ENCODE results near the gene LRRFIP1. TPM values are rescaled to one million over a fixed set of nuclear protein-coding genes. Genes with fewer than 3 reads are reported as not detected.

LRRFIP1 gene
- total and polyA plus RNA-seq, 2 donors (not counting 3 experiments of a cell fraction or from before 2014, with no cell fraction given): 39.2 to 179 TPM

DNA sequence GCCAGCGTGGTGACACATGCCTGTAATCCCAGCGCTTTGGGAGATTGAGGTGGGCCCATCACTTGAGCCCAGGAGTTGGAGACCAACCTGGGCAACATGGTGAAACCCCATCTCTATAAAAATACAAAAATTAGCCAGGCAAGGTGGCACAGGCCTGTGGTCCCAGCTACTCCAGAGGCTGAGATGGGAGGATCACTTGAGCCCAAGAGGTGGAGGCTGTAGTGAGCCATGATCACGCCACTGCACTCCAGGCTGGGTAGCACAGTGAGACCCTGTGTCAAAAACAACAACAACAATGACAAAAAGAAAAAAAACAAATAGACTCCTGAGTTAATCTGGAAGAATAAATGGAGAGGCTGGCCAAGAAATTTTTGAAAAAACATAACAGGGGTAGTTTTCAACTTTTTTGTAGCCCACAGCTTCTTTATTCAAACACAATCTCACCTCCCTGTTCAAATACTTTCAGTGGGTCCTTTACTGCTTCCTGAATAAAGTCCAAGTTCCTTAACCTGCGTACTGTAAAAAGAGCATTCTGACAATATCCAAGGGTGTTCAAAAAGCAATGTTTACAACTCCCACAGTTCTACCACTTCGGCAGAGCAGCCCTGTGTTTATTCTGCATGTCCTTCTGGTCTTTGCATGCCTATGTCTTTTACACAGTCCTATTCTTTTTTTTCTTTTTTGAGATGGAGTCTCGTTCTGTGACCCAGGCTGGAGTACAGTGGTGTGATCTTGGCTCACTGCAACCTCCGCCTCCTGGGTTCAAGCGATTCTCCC, 53.5 kb downstream of the LRRFIP1 start:
- ChIA-PET CTCF (interaction anchor here (1.6 kb wide), 1 partner anchor 8 kb away, joined by 6 read pairs; no protein-coding TSS in a partner anchor), POLR2A (no interaction called here)
- no TSS peak for BruUV-seq (replicated peaks)
- Histone ChIP-seq H2AFZ (ENCODE audit: low read depth, low read length) (no peak overlapping the region), H3K4me3 (replicated peaks in 1 of 3; ENCODE audit: insufficient read depth in 1 of 3, low read depth in 1 of 3, low read length in 3 of 3) (no peak overlapping the region), H3K27ac (ENCODE audit: insufficient read depth, low read depth, low read length) (no peak overlapping the region), H3K79me2 (ENCODE audit: control insufficient read depth, insufficient read depth, low read length) (no peaks in the 10 kb centered on the region), H3K27me3 (ENCODE audit: control insufficient read depth in 2 of 2, insufficient read depth in 2 of 2, low read length in 2 of 2) (no peaks in the 10 kb centered on the region), H3K36me3 (ENCODE audit: control insufficient read depth in 2 of 2, extremely low read depth in 1 of 2, insufficient read depth in 2 of 2, low read length in 2 of 2) (no peaks in the 10 kb centered on the region), H3K4me2 (ENCODE audit: insufficient read depth, low read length) (no peak overlapping the region), H3K9ac (replicated peaks; ENCODE audit: extremely low read depth, insufficient read depth, low read length) (no peak overlapping the region), H3K9me1 (replicated peaks; ENCODE audit: control insufficient read depth, extremely low read depth, insufficient read depth, low read length) (no peaks in the 10 kb centered on the region), H3K4me1 (ENCODE audit: control insufficient read depth, extremely low read depth, insufficient read depth, low read length) (peaks cover 27% of the 10 kb centered on the region), H4K20me1 (replicated peaks; ENCODE audit: control insufficient read depth, extremely low read depth, insufficient read depth, low read length) (no peaks in the 10 kb centered on the region), H3K9me3 (replicated peaks; ENCODE audit: control insufficient read depth, insufficient read depth, low read length) (no peaks in the 10 kb centered on the region)
- intact Hi-C loops (cut with micrococcal nuclease): no loop called here
- dilution Hi-C loops (cut with MboI; ENCODE audit: extremely low pct_ligation_motif_present, low sequenced_read_pairs): no loop called here
- no peak for DNase-seq (ENCODE audit: low read depth, low spot score)
- no peak for FAIRE-seq
- no peak for TF ChIP-seq FOS (IDR thresholded peaks at IDR 0.05; ENCODE audit: borderline replicate concordance, insufficient read depth, low read length)
- TF ChIP-seq POLR2A (IDR thresholded peaks at IDR 0.05; ENCODE audit: low read depth, low read length): no peak
- TF ChIP-seq POLR2AphosphoS5 (IDR thresholded peaks at IDR 0.05; ENCODE audit: insufficient read depth, low read depth, low read length): no peak
- TF ChIP-seq MYC (IDR thresholded peaks at IDR 0.05; ENCODE audit: low read depth, low read length): no peak
- TF ChIP-seq, protein P1, sequence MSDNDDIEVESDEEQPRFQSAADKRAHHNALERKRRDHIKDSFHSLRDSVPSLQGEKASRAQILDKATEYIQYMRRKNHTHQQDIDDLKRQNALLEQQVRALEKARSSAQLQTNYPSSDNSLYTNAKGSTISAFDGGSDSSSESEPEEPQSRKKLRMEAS (IDR thresholded peaks at IDR 0.05; ENCODE audit: insufficient read depth, insufficient read length): no peak
- no peak for TF ChIP-seq GATA2 (IDR thresholded peaks at IDR 0.05; ENCODE audit: insufficient read depth, insufficient read length, low read depth, low read length)
- TF ChIP-seq, protein P2, sequence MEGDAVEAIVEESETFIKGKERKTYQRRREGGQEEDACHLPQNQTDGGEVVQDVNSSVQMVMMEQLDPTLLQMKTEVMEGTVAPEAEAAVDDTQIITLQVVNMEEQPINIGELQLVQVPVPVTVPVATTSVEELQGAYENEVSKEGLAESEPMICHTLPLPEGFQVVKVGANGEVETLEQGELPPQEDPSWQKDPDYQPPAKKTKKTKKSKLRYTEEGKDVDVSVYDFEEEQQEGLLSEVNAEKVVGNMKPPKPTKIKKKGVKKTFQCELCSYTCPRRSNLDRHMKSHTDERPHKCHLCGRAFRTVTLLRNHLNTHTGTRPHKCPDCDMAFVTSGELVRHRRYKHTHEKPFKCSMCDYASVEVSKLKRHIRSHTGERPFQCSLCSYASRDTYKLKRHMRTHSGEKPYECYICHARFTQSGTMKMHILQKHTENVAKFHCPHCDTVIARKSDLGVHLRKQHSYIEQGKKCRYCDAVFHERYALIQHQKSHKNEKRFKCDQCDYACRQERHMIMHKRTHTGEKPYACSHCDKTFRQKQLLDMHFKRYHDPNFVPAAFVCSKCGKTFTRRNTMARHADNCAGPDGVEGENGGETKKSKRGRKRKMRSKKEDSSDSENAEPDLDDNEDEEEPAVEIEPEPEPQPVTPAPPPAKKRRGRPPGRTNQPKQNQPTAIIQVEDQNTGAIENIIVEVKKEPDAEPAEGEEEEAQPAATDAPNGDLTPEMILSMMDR (IDR thresholded peaks at IDR 0.05; ENCODE audit: extremely low read depth in 1 of 2, insufficient read depth in 1 of 2, low read depth in 1 of 2, low read length in 2 of 2): no peak
- TF ChIP-seq EZH2 (IDR thresholded peaks at IDR 0.05; ENCODE audit: borderline replicate concordance, low read depth, low read length, severe bottlenecking): no peak
- no peak for TF ChIP-seq JUN (IDR thresholded peaks at IDR 0.05; ENCODE audit: borderline replicate concordance, insufficient read depth, insufficient read length, low read depth)

Measured in endothelial cell of umbilical vein (primary cell).